ENCODE measurements around the gene HERC6.
"Not testable (repeated sequence)": the region's sequence is repeated elsewhere in the genome, so short reads cannot be mapped to it uniquely, and the experiment has no call there.

Gene HERC6

DNA sequence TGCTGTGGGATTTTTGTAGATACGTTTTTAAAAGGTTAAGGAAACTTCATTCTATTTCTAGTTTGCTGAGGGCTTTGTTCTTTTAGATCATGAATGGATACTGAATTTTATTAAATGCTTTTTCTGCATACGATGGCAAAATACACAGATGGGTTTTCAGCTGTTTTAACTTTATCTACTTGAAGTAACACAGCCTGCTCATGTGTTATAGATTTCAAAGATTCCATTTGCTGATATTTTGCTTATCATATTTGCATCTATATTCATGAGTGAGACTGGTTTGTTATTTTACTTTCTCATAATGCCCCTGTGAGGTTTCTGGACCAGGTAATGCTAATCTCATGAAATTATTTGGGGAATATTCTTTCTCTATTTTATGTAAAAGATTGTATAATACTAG lies 43.8 kb downstream of the HERC6 start:
- H2AFZ ChIP-seq (ENCODE audit: low read length): no peak overlapping the region
- no peak overlapping the region for H3K9ac ChIP-seq (ENCODE audit: low read depth, low read length, poor library complexity, severe bottlenecking)
- no peaks in the 10 kb centered on the region for H3K79me2 ChIP-seq (ENCODE audit: insufficient read depth, low read length)
- no peaks in the 10 kb centered on the region for H4K20me1 ChIP-seq (ENCODE audit: insufficient read depth, low read length, poor library complexity, severe bottlenecking)
- no peaks in the 10 kb centered on the region for H3K9me2 ChIP-seq (replicated peaks; ENCODE audit: low read depth, low read length)
- no peaks in the 10 kb centered on the region for H3K36me3 ChIP-seq (ENCODE audit: insufficient read depth, low read length)
- H3F3A ChIP-seq (ENCODE audit: low read depth): no peaks in the 10 kb centered on the region
- TF ChIP-seq, protein P1, sequence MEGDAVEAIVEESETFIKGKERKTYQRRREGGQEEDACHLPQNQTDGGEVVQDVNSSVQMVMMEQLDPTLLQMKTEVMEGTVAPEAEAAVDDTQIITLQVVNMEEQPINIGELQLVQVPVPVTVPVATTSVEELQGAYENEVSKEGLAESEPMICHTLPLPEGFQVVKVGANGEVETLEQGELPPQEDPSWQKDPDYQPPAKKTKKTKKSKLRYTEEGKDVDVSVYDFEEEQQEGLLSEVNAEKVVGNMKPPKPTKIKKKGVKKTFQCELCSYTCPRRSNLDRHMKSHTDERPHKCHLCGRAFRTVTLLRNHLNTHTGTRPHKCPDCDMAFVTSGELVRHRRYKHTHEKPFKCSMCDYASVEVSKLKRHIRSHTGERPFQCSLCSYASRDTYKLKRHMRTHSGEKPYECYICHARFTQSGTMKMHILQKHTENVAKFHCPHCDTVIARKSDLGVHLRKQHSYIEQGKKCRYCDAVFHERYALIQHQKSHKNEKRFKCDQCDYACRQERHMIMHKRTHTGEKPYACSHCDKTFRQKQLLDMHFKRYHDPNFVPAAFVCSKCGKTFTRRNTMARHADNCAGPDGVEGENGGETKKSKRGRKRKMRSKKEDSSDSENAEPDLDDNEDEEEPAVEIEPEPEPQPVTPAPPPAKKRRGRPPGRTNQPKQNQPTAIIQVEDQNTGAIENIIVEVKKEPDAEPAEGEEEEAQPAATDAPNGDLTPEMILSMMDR (conservative IDR thresholded peaks at IDR 0.05; ENCODE audit: low read length): no peak
- no peak for TF ChIP-seq EZH2phosphoT487 (IDR thresholded peaks at IDR 0.05; ENCODE audit: borderline replicate concordance)
- H3K4me1 ChIP-seq (ENCODE audit: insufficient read depth, low read length, poor library complexity, severe bottlenecking): no peaks in the 10 kb centered on the region
- H3K9me3 ChIP-seq (ENCODE audit: insufficient read depth, low read depth, low read length): no peaks in the 10 kb centered on the region
- H3K4me3 ChIP-seq (ENCODE audit: low read length, poor library complexity, severe bottlenecking): no peak overlapping the region
- H3K4me2 ChIP-seq (ENCODE audit: low read depth, low read length, poor library complexity, severe bottlenecking): no peak overlapping the region
- H3K27me3 ChIP-seq (ENCODE audit: insufficient read depth, low read length, poor library complexity, severe bottlenecking): no peaks in the 10 kb centered on the region

DNA sequence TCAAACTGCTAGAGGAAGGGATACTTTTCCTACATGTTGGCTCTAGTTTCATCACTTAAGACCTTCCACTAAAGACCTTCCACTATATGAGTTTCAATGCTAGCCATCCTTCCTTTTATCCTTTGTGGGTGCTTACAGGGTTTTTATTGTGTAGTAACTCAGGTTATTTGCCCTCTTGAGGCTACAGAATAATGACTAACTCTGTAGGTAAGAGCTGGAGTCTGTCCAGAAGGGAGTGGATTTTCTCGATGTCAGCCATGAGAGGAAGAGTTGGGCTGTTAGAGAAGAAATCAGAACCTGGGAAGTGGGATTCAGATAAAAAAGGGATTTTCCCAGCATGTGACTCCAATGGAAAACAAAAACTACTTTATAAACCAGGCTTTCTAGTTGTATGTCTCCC lies 50.7 kb downstream of the HERC6 start:
- H3K79me2 ChIP-seq (ENCODE audit: insufficient read depth, low read length): no peaks in the 10 kb centered on the region
- no peaks in the 10 kb centered on the region for H3K27me3 ChIP-seq (ENCODE audit: insufficient read depth, low read length, poor library complexity, severe bottlenecking)
- no peaks in the 10 kb centered on the region for H4K20me1 ChIP-seq (ENCODE audit: insufficient read depth, low read length, poor library complexity, severe bottlenecking)
- H3K9me2 ChIP-seq (replicated peaks; ENCODE audit: low read depth, low read length): no peaks in the 10 kb centered on the region
- no peaks in the 10 kb centered on the region for H3K36me3 ChIP-seq (ENCODE audit: insufficient read depth, low read length)
- no peaks in the 10 kb centered on the region for H3F3A ChIP-seq (ENCODE audit: low read depth)
- no peaks in the 10 kb centered on the region for H3K9me3 ChIP-seq (ENCODE audit: insufficient read depth, low read depth, low read length)
- no peak overlapping the region for H3K4me3 ChIP-seq (ENCODE audit: low read length, poor library complexity, severe bottlenecking)
- H2AFZ ChIP-seq (ENCODE audit: low read length): no peak overlapping the region
- TF ChIP-seq EZH2phosphoT487 (IDR thresholded peaks at IDR 0.05; ENCODE audit: borderline replicate concordance): no peak
- TF ChIP-seq, protein P1 (conservative IDR thresholded peaks at IDR 0.05; ENCODE audit: low read length): no peak
- H3K4me1 ChIP-seq (ENCODE audit: insufficient read depth, low read length, poor library complexity, severe bottlenecking): no peaks in the 10 kb centered on the region
- no peak overlapping the region for H3K4me2 ChIP-seq (ENCODE audit: low read depth, low read length, poor library complexity, severe bottlenecking)
- no peak overlapping the region for H3K9ac ChIP-seq (ENCODE audit: low read depth, low read length, poor library complexity, severe bottlenecking)

DNA sequence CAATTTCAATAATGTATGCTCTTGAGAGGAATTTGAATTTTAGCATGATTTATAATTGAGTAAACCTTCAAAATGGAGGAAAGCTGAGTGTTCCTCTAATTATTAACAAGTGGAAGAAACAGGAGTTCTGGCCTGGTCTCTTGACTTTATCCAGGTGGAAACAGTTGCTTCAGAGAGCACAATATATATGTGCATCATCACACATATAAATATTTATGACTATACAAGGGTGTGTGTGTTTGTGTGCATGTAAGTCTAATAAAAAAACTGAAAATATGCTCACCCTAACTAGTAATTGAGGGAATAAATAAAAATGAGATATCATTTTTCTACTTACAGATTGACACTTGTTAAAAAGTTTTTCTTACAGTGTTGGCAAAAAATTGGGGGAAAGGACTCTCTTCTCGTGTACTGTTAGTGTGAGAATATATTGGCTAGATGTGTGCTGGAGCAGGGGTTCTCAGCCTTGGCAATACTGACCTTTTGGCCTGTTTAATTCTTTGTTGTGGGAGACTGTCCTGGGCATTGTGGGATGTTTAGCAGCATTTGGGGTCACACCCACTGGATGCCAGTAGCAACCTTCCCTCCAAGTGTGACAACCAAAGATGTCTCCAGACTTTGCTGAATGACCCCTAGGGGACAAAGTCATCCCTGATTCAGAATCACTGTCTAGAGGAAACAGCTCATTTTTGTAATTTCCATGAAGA lies 57.5 kb downstream of the HERC6 start:
- Histone ChIP-seq H3F3A (ENCODE audit: low read depth) (no peaks in the 10 kb centered on the region), H3K79me2 (ENCODE audit: insufficient read depth, low read length) (no peaks in the 10 kb centered on the region), H3K9me2 (replicated peaks; ENCODE audit: low read depth, low read length) (no peaks in the 10 kb centered on the region), H3K4me3 (ENCODE audit: low read length, poor library complexity, severe bottlenecking) (no peak overlapping the region), H3K9ac (ENCODE audit: low read depth, low read length, poor library complexity, severe bottlenecking) (no peak overlapping the region), H4K20me1 (ENCODE audit: insufficient read depth, low read length, poor library complexity, severe bottlenecking) (no peaks in the 10 kb centered on the region), H3K36me3 (ENCODE audit: insufficient read depth, low read length) (no peaks in the 10 kb centered on the region), H3K9me3 (ENCODE audit: insufficient read depth, low read depth, low read length) (no peaks in the 10 kb centered on the region), H2AFZ (ENCODE audit: low read length) (no peak overlapping the region), H3K4me2 (ENCODE audit: low read depth, low read length, poor library complexity, severe bottlenecking) (no peak overlapping the region), H3K4me1 (ENCODE audit: insufficient read depth, low read length, poor library complexity, severe bottlenecking) (no peaks in the 10 kb centered on the region), H3K27me3 (ENCODE audit: insufficient read depth, low read length, poor library complexity, severe bottlenecking) (no peaks in the 10 kb centered on the region)
- TF ChIP-seq, protein P1 (conservative IDR thresholded peaks at IDR 0.05; ENCODE audit: low read length): no peak
- no peak for TF ChIP-seq EZH2phosphoT487 (IDR thresholded peaks at IDR 0.05; ENCODE audit: borderline replicate concordance)

DNA sequence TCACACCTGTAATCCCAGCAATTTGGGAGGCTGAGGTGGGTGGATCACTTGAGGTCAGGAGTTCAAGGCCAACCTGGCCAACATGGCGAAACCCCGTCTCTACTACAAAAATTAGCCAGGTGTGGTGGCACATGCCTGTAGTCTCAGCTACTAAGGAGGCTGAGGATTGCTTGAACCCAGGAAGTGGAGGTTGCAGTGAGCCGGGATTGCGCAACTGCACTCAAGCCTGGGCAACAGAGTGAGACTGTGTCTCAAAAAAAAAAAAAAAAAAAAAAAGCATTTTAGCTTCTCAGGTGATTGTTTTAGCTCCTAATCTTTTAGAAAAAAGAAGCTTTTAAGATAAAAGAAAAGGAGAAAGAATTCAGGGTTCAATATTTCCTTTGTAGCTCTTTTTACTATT lies 59.2 kb downstream of the HERC6 start:
- H3K36me3 ChIP-seq (ENCODE audit: insufficient read depth, low read length); H3F3A ChIP-seq (ENCODE audit: low read depth); H3K79me2 ChIP-seq (ENCODE audit: insufficient read depth, low read length); H3K4me3 ChIP-seq (ENCODE audit: low read length, poor library complexity, severe bottlenecking); H4K20me1 ChIP-seq (ENCODE audit: insufficient read depth, low read length, poor library complexity, severe bottlenecking); H3K4me2 ChIP-seq (ENCODE audit: low read depth, low read length, poor library complexity, severe bottlenecking); H3K9ac ChIP-seq (ENCODE audit: low read depth, low read length, poor library complexity, severe bottlenecking); H3K9me2 ChIP-seq (replicated peaks; ENCODE audit: low read depth, low read length); H3K4me1 ChIP-seq (ENCODE audit: insufficient read depth, low read length, poor library complexity, severe bottlenecking); H2AFZ ChIP-seq (ENCODE audit: low read length); H3K27me3 ChIP-seq (ENCODE audit: insufficient read depth, low read length, poor library complexity, severe bottlenecking); H3K9me3 ChIP-seq (ENCODE audit: insufficient read depth, low read depth, low read length): not testable (repeated sequence)
